HEK293T (cell line): ENCODE data around the gene MOV10.
"Not testable (repeated sequence)": the region's sequence is repeated elsewhere in the genome, so short reads cannot be mapped to it uniquely, and the experiment has no call there.

Experiments
- CTCF ChIA-PET: fragments of 350-600 bp; formaldehyde crosslinking; extraction: SDS; loops from one replicate; lab custom pipeline; 2021; ENCODE audit warnings: antibody characterized with exemption, inconsistent platforms; lab: Yijun Ruan, JAX
- POLR2A ChIA-PET: fragments of 350-600 bp; formaldehyde crosslinking; extraction: SDS; loops from one replicate; lab custom pipeline; 2020; ENCODE audit warnings: antibody characterized with exemption, inconsistent platforms; lab: Yijun Ruan, JAX
- DNase-seq: peaks from one replicate; pipeline ENCODE4 v3.0.0; 2012; ENCODE audit warnings: mixed read lengths; ENCODE audit errors: extremely low spot score
- ARNT ChIP-seq: fragments of 450-650 bp; IDR thresholded peaks from 2 replicates; pipeline ENCODE4 v1.6.1; 2017; ENCODE audit warnings: mild to moderate bottlenecking
- BHLHE40 ChIP-seq: fragments of 450-650 bp; IDR thresholded peaks from 2 replicates; pipeline ENCODE4 v1.6.1; 2016; ENCODE audit warnings: mild to moderate bottlenecking, moderate library complexity, borderline replicate concordance
- CTBP1 ChIP-seq: fragments of 450-650 bp; IDR thresholded peaks from 2 replicates; pipeline ENCODE4 v1.6.1; 2016; ENCODE audit warnings: borderline replicate concordance
- ELF4 ChIP-seq: fragments of 450-650 bp; IDR thresholded peaks from 2 replicates; pipeline ENCODE4 v1.6.1; 2017; ENCODE audit warnings: antibody characterized with exemption
- FOXA1 ChIP-seq: fragments of 450-650 bp; IDR thresholded peaks from 2 replicates; pipeline ENCODE4 v1.6.1; 2016; ENCODE audit warnings: mild to moderate bottlenecking
- FOXK2 ChIP-seq: fragments of 450-650 bp; IDR thresholded peaks from 2 replicates; pipeline ENCODE4 v1.6.1; 2016; ENCODE audit warnings: mild to moderate bottlenecking
- FOXM1 ChIP-seq: fragments of 450-650 bp; IDR thresholded peaks from 2 replicates; pipeline ENCODE4 v1.6.1; 2017; ENCODE audit warnings: mild to moderate bottlenecking, borderline replicate concordance
- HDGF ChIP-seq: fragments of 450-650 bp; IDR thresholded peaks from 2 replicates; pipeline ENCODE4 v1.6.1; 2017; ENCODE audit warnings: antibody characterized with exemption, borderline replicate concordance
- L3MBTL2 ChIP-seq: fragments of 450-650 bp; conservative IDR thresholded peaks from 2 replicates; pipeline ENCODE4 v1.6.1; 2016; ENCODE audit warnings: mild to moderate bottlenecking
- LEF1 ChIP-seq: fragments of 450-650 bp; IDR thresholded peaks from 2 replicates; pipeline ENCODE4 v1.6.1; 2017; ENCODE audit warnings: mild to moderate bottlenecking, borderline replicate concordance
- NFRKB ChIP-seq: fragments of 450-650 bp; IDR thresholded peaks from 2 replicates; pipeline ENCODE4 v1.6.1; 2016; ENCODE audit warnings: mild to moderate bottlenecking, moderate library complexity
- PKNOX1 ChIP-seq: fragments of 450-650 bp; IDR thresholded peaks from 2 replicates; pipeline ENCODE4 v1.6.1; 2016
- SP1 ChIP-seq: fragments of 450-650 bp; IDR thresholded peaks from 2 replicates; pipeline ENCODE4 v1.6.1; 2017
- SUZ12 ChIP-seq: fragments of 450-650 bp; IDR thresholded peaks from 2 replicates; pipeline ENCODE4 v1.6.1; 2016; ENCODE audit warnings: mild to moderate bottlenecking
- TARDBP ChIP-seq: fragments of 450-650 bp; IDR thresholded peaks from 2 replicates; pipeline ENCODE4 v1.6.1; 2016
- ZNF384 ChIP-seq: fragments of 450-650 bp; IDR thresholded peaks from 2 replicates; pipeline ENCODE4 v1.6.1; 2016

Gene MOV10

GRCh38 chr1:112720800-112721199 is 46.3 kb downstream of the MOV10 start:
- ChIA-PET CTCF (interaction anchor here (9.6 kb wide), 1 partner anchor 81 kb away, joined by 185 read pairs; no protein-coding TSS in a partner anchor), POLR2A (interaction anchor here (1.4 kb wide), 1 partner anchor 102 kb away, joined by 3 read pairs; the partner anchor contains the start of gene ST7L)
- no peak for TF ChIP-seq CTBP1
- TF ChIP-seq PKNOX1: no peak
- TF ChIP-seq TARDBP: no peak
- no peak for TF ChIP-seq FOXA1
- TF ChIP-seq SUZ12: no peak
- no peak for TF ChIP-seq L3MBTL2
- DNase-seq: no peak

DNA sequence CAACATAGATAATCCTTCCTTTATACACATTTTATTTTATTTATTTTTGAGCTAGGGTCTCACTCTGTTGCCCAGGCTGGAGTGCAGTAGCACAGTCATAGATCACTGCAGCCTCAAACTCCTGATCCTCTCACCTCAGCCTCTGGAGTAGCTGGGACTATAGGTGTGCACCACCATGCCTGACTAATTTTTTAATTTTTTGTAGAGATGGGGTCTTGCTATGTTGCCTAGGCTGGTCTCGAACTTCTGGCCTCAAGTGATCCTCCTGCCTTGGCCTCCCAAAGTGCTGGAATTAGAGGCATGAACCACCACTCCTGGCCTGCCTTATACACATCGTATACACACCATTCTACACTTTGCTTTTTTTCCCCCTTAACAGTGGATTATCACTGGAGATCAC is 46.8 kb downstream of the MOV10 start:
- POLR2A ChIA-PET: interaction anchor here (0.6 to 1.4 kb wide), 2 partner anchors 23 to 102 kb away, joined by 3 read pairs; partner anchors contain the start of gene ST7L
- DNase-seq: not testable (repeated sequence)
- CTCF ChIA-PET: interaction anchor here (9.6 kb wide), 1 partner anchor 81 kb away, joined by 185 read pairs; no protein-coding TSS in a partner anchor

GRCh38 chr1:112721966-112722524 is 47.6 kb downstream of the MOV10 start:
- CTCF ChIA-PET: interaction anchor here (0.5 to 9.6 kb wide), 2 partner anchors 80 to 292 kb away, joined by 4 to 185 read pairs; no protein-coding TSS in a partner anchor
- DNase-seq: no peak
- no peak for TF ChIP-seq PKNOX1
- no peak for TF ChIP-seq L3MBTL2
- TF ChIP-seq TARDBP: no peak
- TF ChIP-seq FOXM1: no peak
- TF ChIP-seq NFRKB: no peak
- no peak for TF ChIP-seq FOXK2
- no peak for TF ChIP-seq ELF4
- TF ChIP-seq BHLHE40: no peak
- TF ChIP-seq ZNF384: no peak
- no peak for TF ChIP-seq SP1
- no peak for TF ChIP-seq SUZ12
- TF ChIP-seq FOXA1: no peak
- TF ChIP-seq CTBP1: no peak
- no peak for TF ChIP-seq HDGF
- no peak for TF ChIP-seq ARNT
- TF ChIP-seq LEF1: no peak
- POLR2A ChIA-PET: interaction anchor here (0.5 to 1.4 kb wide), 2 partner anchors 81 to 103 kb away, joined by 3 read pairs; partner anchors contain the start of gene ST7L

- ChIA-PET POLR2A (interaction anchor here (0.5 kb wide), 1 partner anchor 80 kb away, joined by 3 read pairs; no protein-coding TSS in a partner anchor), CTCF (interaction anchor here (9.6 kb wide), 1 partner anchor 79 kb away, joined by 185 read pairs; no protein-coding TSS in a partner anchor)
- TF ChIP-seq ELF4 (no peak), PKNOX1 (no peak), FOXK2 (no peak), L3MBTL2 (no peak), BHLHE40 (no peak), SUZ12 (no peak), TARDBP (no peak)
- DNase-seq: no peak
These were observed 48.4 kb downstream of the MOV10 start for GRCh38 chr1:112722601-112723510.

DNA sequence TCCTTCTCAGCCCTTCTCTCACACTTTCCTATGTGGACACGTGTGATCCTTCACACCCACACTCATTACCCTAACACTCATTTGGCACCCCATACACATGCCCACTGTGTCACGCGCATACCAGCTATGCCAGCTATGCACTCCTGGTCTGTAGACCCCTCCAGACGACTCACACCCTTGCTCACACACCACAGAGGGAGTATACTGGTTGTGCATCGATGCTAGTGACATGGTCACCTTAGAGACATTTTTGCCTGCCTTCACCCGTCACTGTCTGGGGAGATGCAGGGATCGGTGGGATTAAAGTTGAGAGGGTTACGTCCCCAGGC is 49.0 kb downstream of the MOV10 start:
- CTCF ChIA-PET: interaction anchor here (9.6 kb wide), 1 partner anchor 78 kb away, joined by 185 read pairs; no protein-coding TSS in a partner anchor
- POLR2A ChIA-PET: no interaction called here
- TF ChIP-seq CTBP1 (no peak), FOXM1 (no peak), L3MBTL2 (no peak), ARNT (no peak), ZNF384 (no peak), PKNOX1 (no peak), BHLHE40 (no peak), ELF4 (no peak), TARDBP (no peak), HDGF (no peak), FOXA1 (no peak), LEF1 (no peak), SUZ12 (no peak), SP1 (no peak), NFRKB (no peak)
- DNase-seq: no peak

DNA sequence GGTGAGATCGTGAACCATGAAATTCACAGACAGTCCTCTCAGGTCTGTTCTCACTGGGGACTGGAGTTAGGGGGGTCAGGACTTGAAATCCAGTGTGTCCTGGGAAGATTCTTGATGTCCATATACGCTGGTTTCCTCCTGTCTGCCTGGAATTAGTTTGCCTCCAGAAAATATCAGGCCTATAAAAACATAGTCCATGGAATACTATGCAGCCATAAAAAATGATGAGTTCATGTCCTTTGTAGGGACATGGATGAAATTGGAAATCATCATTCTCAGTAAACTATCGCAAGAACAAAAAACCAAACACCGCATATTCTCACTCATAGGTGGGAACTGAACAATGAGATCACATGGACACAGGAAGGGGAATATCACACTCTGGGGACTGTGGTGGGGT is 49.8 kb downstream of the MOV10 start:
- DNase-seq, POLR2A ChIA-PET, CTCF ChIA-PET: not testable (repeated sequence)
